Measurements from ENCODE around the gene ANGEL2. TPM values are rescaled to one million over a fixed set of nuclear protein-coding genes. Genes with fewer than 3 reads are reported as not detected.
"Not testable (repeated sequence)": the region's sequence is repeated elsewhere in the genome, so short reads cannot be mapped to it uniquely, and the experiment has no call there.

Gene ANGEL2
- total RNA-seq, 1 donor from 2014 or later = 38.0 TPM

DNA sequence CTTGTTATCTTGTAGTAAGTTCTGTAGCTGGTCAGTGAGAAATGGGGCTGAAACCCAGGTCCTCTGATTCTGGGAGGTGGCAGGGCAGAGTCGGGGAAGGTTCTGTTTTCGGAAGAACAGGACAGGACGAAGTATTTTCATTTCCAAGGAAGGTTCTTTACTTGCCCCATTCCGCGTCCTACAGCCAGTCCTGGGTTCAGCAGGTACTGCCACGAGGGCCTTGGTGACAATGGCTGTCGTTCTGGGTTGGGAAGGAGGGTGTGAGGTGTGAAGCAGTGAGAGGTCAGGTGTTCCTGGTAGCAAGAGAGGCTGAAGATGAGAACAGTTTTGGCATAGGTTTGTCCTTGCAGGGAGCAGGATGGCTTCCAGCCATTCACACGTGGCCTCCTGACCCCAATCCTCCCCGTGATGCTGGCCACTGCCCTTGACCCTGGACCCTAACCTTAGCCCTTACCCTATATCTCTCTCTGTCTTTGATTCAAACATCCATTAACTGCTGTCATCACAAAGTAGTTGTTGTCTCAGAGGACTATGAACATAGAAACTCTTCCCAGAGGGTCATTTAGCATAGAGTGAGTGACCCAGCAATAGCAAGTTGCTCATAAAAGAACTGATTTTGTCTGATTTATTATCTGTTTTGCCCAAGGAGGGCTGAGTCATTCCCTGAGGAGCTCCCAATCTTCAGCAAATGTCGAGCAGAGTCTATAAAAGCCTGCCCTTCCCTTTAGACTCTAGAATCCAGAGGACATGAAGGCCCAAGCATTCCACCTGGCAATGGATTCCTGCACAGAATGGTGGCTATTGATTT lies 40.4 kb downstream of the ANGEL2 start:
- DNase-seq (ENCODE audit: low read depth in 2 of 2) = no peak

DNA sequence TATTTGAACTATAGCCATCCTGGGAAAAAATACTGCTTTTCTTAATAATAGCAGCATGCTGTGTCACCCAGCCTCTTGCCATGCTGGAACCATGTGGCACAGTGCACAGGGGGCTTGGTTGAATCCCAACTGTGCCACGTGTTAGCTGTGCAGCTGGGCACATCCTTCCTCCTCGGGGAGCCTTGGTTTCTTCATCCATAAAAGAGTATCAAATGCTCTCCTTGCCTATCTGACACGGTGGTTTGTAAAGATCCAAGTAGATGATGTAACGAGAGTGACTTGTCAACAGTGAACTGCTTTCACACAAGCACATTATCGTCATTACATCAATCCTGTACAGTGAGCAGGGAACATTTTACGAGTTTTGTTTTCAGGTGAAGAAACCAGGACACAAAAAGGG lies 41.0 kb downstream of the ANGEL2 start:
- DNase-seq (ENCODE audit: low read depth in 2 of 2) = no peak

DNA sequence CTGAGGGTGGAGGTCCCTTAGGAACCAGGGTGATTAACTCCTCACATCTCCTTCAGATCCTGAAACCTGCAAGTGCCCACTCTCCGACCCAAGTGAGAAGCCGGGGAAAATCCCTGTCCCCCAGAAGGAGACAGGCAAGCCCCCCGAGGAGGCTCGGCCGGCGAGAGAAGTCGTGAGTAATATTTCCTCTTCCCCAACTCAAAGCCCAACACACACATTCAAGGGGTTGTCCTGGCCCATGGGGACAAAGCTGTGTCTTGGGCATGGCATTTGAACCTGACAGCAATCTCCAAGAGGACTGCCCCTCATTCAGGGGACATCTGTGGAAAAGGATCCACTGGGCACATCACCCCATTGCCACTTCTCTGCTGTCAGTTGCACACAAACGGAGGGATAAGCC lies 41.8 kb downstream of the ANGEL2 start:
- no peak for DNase-seq (ENCODE audit: low read depth in 2 of 2)

DNA sequence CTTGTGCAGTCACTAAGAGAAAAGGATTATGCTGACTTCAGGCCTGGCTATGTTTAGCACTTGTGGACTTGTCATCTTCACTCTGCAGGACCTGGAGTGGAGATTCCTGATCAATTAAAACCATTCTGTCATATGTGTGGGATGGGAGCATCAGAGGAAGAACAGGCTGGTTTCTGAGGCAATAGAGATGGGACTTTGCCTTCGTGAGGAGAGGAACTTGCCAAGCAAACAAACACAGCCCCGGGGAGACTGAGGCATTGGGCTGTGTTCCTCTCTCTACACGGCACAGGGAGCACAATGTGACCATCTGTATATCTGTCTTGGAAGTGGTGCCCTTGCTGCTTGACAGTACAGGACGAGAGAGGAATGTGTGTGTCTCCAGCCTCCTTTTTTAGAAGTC lies 42.2 kb downstream of the ANGEL2 start:
- DNase-seq (ENCODE audit: low read depth in 2 of 2) = no peak

DNA sequence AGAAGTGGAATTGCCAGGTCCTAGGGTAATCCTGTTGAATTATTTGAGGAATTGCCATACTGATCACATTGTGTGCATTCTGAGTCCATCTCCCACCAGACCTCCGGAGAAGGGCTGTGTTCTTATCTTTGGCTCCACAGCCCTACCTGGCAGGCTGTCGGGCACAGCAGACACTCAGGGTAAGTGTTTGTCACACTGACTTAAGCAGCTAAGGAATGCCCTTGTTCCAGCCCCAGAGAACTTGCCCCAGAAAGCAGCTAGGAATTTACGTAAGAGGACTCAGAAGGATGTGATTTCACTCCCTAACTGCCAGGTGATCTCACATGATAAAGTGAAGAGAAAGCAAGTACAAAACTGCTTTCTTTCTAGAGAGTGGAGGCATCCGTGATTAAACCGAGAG lies 44.4 kb downstream of the ANGEL2 start:
- no peak for DNase-seq (ENCODE audit: low read depth in 2 of 2)

DNA sequence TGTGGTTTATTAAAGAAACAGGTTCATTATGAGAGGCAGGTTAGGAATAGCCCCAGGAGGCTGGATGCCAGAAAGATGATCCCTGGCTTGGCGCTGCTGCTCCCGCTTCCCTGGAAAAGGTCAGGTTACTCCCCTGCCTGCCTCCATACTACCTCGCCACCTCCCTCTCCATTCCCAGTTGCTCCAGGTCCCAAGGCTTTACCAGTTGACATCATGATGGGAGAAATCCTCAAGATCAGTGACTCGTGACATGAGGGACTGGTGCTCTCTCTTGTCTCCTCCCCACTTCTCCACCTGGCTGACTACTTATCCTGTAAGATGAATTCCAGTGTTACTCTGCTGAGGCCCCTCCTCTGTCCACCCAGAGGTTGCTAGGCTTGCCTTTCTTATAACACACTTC lies 45.6 kb downstream of the ANGEL2 start:
- no peak for DNase-seq (ENCODE audit: low read depth in 2 of 2)

DNA sequence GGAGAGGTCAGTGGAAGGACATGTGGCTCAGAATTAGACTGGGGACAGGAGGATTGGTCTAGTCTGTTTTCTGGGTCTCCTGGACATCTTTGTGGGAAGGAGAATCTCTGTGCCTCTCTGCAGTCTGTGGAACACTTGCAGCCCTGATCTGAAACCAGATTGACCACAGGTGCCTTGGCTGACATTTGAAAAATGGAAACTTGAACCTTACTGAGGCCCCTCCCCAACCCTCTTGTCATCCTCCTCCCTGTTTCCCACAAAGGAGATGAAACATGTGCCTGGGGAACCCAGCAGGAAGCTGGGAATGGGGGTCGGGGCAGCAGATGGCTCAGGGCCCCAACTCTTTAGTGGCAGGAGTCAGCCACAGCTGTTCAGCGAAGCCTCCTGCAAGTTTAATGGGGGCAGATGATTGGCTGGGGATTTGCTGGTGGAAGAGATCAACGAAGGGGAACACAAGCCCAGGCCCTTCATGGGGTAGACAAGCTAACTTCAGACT lies 47.3 kb downstream of the ANGEL2 start:
- DNase-seq (ENCODE audit: low read depth in 2 of 2) = no peak

DNA sequence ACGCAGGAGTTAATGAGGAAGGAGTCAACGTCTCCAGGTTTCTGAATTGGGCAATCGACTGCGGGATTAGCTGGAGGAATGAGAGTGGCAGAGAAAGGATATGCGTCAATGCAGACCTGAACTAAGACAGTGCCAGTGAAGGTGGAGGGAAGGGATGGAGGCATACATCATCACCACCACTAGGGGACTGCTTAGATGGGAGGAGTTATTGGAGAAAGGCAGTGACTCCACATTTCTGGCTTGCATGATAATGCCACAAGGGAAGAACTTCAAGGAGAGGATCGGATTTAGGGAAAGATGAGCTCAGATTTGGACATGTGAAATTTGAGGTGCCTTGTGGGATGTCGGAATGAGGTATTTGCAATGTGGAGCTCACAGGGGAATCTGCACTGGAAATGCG lies 47.9 kb downstream of the ANGEL2 start:
- DNase-seq (ENCODE audit: low read depth in 2 of 2) = peak in 1 of 2 donors; percentile 11

DNA sequence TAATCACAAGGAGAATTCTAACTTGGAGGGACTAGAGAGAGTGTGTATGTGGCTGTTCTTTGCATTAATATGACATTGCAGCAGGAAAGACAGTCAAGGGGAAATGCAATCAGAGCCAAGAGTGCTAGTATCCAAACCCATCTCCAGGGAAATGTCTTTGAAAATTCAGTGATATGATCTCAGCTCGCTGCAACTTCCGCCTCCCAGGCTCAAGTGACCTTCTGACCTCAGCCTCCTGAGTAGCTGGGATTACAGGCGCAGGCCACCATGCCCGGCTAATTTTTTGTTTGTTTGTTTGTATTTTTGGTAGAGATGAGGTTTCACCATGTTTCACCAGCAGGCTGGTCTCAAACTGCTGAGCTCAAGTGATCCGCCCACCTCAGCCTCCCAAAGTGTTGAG lies 49.1 kb downstream of the ANGEL2 start:
- DNase-seq (ENCODE audit: low read depth in 2 of 2) = no peak

DNA sequence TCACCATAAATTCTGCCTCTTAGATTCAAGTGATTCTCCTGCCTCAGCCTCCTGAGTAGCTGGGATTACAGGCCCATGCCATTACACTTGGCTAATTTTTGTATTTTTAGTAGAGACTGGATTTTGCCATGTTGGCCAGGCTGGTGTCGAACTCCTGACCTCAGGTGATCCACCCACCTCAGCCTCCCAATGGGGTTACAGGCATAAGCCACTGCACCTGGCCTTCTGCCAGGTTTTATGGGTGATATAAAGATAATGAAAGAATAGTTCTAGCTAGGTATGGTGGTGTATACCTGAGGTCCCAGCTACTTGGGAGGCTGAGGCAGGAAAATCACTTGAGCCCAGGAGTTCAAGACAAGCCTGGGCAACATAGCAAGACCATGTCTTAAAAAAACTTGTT lies 50.7 kb downstream of the ANGEL2 start:
- DNase-seq (ENCODE audit: low read depth in 2 of 2) = not testable (repeated sequence)

DNA sequence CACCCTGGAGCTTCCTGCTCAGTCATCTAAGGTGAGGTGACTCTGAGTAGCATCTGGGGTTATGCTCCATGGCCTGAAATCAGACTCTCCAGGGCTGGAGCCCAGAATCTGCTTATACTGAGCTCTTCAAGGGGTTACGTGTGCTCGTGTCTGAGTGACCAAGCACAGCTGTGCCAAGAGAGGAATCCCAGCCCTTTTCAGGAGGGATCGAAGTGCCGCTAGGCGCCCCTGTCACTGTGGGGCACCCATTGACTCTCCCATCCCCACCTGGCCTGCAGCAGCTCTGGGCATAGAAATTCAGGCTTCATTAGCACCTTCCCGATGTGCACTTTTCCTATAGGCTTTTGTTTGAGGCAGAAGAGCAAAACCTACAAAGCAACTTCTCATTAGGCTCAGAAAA lies 51.6 kb downstream of the ANGEL2 start:
- no peak for DNase-seq (ENCODE audit: low read depth in 2 of 2)

DNA sequence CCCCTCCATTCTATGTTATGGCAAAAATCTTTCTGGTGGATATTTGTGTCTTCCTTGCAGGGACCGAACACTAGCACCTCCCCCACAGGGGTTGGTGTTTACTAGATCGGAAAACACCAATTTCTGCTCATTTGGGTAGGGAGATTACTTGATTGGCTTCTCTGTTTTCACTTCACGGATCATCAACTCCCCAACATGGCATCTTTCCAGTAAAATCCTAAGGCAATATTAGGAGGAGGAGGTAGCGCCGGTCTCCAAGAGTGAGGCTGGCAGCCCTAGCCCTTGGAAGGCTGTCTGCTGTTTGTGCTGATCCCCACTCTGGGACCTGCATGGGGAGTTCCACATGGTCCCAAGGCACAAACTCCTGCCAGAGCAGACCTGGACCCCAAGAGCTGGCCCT lies 53.2 kb downstream of the ANGEL2 start:
- no peak for DNase-seq (ENCODE audit: low read depth in 2 of 2)

DNA sequence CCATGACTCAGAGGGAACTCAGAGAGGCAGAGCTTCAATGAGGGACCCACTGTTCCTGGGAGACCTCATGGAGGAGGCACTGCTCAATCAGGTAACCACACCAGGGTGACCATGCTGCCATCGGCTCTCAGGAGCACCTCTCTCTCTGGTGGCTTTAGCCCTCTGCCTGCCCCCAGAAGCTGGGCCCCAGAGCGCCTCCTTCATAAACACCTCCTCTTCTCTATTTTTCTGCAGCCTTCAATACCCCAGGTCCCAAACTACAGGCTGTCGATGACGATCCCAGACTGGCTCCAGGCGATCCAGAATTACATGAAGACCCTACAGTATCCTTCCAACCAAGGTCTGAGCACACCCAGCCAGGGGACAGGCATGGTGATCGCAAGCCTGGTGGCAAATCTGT lies 54.7 kb downstream of the ANGEL2 start:
- no peak for DNase-seq (ENCODE audit: low read depth in 2 of 2)

DNA sequence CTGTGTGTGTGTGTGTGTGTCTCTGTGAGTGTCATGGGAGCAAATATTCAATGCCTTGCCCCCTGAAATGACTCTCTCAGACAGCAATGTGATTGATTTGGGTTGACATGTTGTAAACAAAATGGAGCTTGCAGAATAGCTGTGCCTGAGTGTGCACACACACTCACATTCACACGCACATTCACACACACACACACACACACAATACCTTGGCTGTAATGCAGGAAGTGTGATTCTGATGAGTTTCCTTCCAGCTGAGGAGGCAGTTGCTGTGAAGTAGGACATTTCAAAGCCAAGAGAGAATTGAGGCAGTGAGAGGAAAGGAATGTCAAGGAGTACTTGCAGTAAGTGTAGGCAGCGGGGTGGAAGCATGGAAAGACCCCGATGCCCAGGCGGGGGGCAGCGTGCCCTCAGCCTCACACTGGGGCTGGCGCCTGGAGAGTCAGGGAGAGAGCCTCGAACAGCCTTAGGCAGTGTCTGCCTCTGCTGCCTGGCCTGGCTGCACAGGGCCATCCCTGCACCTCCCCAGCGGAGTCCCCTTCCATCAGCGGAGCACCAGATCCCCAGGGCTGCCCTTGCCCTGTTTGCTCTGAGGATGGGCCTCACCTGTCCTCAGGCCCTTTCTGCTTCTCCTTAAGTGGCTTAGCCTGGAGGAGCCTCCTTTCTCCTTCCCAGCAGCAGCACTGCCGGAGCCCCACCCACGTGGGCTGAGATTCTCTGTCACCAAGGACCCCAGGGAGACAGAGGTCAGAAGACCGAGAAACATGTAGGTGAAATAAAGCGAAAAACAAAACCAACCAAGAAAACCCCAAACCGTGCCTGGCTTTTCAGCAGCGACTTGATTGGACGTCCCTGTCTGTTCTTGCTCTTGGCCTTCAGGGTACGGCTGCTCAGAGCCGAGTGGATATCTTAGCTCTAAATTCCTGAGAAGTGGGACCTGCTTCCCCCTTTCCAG lies 56.1 kb downstream of the ANGEL2 start:
- peak in 1 of 2 donors; percentile 24 for DNase-seq (ENCODE audit: low read depth in 2 of 2)

DNA sequence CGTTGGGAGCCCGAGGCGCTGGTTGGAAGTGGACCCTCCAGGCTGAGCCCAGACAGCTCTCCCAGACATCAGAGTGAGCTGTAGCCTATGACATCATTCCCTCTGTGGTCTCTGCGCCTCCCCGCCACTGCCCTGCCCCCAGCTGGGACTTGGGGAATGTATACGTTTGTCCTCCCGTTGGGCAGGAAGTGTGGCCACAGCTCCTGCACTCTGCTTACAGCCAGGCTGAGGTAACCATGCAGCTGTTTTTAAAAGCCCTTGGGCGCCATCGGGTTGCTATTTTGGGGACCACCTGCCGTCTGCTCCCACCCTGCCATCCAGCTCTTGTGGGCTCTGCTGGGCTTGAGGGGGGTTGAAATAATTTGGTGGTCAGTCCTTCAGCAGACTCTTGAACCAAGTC lies 57.5 kb downstream of the ANGEL2 start:
- no peak for DNase-seq (ENCODE audit: low read depth in 2 of 2)

DNA sequence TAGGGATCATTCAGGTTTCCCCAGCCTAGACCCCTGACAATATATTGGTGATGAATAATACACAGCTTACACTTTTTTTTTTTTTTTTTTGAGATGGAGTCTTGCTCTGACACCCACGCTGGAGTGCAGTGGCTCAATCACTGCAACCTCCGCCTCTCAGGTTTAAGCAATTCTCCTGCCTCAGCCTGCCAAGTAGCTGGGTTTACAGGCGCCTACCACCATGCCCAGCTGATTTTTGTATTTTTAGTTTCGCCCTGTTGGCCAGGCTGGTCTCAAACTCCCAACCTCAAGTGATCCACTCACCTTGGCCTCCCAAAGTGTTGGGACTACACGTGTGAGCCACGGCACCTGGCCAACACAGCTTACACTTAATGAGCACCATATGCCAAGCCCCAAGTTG lies 58.1 kb downstream of the ANGEL2 start:
- no peak for DNase-seq (ENCODE audit: low read depth in 2 of 2)

DNA sequence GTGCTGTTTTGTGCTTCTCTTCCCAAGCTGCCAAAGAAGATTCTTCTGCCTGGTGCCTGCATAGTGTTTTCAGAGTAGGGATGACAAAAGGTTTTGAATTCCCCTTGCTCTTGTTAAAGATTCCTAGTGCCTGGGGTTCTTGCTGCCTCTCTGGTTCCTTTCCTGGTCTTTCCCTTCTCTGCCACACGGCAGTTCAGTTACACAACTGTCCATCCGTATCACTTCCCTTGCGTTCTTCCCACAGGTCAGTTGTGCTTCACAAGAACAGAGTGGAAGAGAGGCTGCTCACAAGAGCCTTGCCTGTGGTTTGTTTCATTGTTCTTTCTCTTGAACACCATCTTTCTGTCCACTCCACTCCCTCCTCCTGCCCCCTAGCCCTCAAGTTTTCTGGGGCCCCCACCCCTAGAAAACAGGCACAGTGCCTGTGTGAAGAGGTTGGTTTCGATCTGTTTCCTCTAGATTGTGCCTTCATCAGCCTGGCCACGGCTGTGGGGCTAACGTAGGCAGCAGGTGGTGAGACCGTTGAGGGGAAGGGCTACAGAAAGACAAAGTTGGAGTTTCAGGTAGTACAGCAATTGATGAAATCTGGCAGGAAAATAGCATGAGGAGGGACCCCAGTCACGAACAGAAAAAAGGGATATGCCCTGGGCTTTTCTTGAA lies 59.6 kb downstream of the ANGEL2 start:
- DNase-seq (ENCODE audit: low read depth in 2 of 2) = no peak

DNA sequence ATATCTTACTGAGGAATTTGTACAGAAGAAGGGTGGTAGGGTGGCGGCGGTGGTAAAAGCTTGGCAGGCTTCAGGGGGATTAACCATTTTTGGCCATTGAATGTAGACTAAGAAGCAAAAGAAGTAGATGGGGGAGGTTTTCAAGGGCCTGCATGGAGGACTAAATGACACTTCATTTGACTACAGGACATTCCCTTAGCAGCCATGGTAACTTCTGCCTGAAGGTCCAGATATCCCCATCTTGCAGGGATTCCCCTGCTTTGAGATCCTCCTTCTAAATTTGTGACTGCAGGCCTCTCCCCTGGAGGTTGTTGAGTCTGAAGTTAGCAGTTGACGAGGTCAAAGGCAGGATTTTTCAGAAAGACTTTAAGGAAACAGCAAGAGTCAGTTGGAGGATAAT lies 60.6 kb downstream of the ANGEL2 start:
- DNase-seq (ENCODE audit: low read depth in 2 of 2) = no peak

DNA sequence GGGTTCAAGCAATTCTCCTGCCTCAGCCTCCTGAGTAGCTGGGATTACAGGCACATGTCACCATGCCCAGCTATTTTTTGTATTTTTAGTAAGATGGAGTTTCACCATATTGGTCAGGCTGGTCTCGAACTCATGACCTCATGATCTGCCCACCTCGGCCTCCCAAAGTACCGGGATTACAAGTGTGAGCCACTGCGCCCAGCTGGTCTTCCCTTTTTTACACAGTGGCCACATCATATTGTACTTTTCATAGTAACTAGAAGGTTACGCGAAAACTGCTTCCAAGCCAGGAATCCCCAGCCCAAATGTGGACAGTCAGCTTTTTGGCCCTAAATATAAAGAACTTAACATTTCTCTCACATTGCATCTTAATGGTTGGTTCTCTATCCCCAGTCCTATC lies 61.2 kb downstream of the ANGEL2 start:
- DNase-seq (ENCODE audit: low read depth in 2 of 2) = no peak

DNA sequence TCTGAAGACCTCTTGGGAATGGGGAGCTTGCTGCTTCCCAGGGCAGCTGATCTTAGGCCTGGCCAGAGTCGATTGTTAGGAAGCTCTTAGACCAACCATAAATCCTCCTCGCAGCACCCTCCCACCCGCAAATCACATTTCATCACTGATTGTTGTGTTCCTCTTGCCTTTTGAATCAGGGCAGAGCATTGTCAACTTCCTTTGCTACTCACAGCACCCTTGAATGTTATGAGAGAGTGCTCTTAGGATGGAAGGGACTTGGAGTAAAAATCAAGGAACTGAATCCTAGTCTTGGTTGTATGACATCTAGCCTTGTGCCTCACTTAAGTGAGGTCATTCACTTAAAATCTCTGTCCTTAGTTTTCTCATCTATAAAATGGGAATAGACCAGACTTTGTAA lies 62.3 kb downstream of the ANGEL2 start:
- DNase-seq (ENCODE audit: low read depth in 2 of 2) = no peak

DNA sequence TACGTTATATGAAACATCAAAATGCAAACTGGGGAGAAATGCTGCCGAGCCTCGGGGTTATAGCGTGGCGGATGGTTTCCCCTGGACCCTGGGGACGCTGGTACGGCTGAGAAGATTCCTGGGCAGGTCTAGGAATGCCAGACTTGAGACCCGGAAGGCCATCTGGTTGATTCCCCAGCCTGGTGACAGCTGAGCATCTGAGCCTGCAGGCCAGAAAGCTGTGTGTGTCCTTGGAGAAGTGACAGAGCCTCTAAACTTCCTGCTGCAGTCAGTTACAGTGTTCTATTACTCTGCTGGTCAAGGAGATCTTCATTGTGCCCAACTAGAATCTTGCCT lies 63.1 kb downstream of the ANGEL2 start:
- DNase-seq (ENCODE audit: low read depth in 2 of 2) = no peak
